ENCODE measurements around the gene NFKB1.

GRCh38 chr4:102454981-102455685 is 46.0 kb upstream of the NFKB1 start:
- TF ChIP-seq FOXM1 (IDR thresholded peaks at IDR 0.05; ENCODE audit: borderline replicate concordance) (no peak), PKNOX1 (IDR thresholded peaks at IDR 0.05) (no peak), NFRKB (IDR thresholded peaks at IDR 0.05) (no peak), SP1 (IDR thresholded peaks at IDR 0.05) (no peak), ELF4 (IDR thresholded peaks at IDR 0.05) (no peak)
